ENCODE data around the gene DMTF1. TPM values are rescaled to one million over a fixed set of nuclear protein-coding genes. Genes with fewer than 3 reads are reported as not detected.

DMTF1 gene
- total RNA-seq, 2 experiments from 2014 or later: 111 to 197 TPM

GRCh38 chr7:87226495-87226894, 74.2 kb downstream of the DMTF1 start:
- no peaks in the 10 kb centered on the region for H3K79me2 ChIP-seq (ENCODE audit: insufficient read depth, low read depth, low read length)
- no peaks in the 10 kb centered on the region for H3K9me3 ChIP-seq (ENCODE audit: low read length)
- peak overlapping the region; percentile 54; the same call in 1 of the 2 replicates for H2AFZ ChIP-seq (ENCODE audit: low read length)
- no TSS peak for BruUV-seq (replicated peaks)
- no peaks in the 10 kb centered on the region for H3K36me3 ChIP-seq (ENCODE audit: insufficient read depth, low read length)
- H3K27ac ChIP-seq (ENCODE audit: low read depth, low read length, poor library complexity, severe bottlenecking): no peak overlapping the region
- peak; percentile 33 for DNase-seq (ENCODE audit: low spot score)
- H3K9me2 ChIP-seq (ENCODE audit: insufficient read depth, low read length): no peaks in the 10 kb centered on the region
- H3K4me2 ChIP-seq (ENCODE audit: low read length): 0 out of 2 replicates have a peak overlapping the region, but pooled peaks have one; percentile 7
- ChIA-PET POLR2A (interaction anchor here (0.6 to 1.2 kb wide), 3 partner anchors 9 to 449 kb away, joined by 3 to 4 read pairs (median 3); no protein-coding TSS in a partner anchor), CTCF (ENCODE audit: unreplicated experiment) (no interaction called here)
- intact Hi-C loops (cut with micrococcal nuclease; ENCODE audit: unreplicated experiment): no loop called here
- TF ChIP-seq EZH2phosphoT487 (IDR thresholded peaks at IDR 0.05; ENCODE audit: borderline replicate concordance, low read depth, low read length) (no peak), CTCF (conservative IDR thresholded peaks at IDR 0.05; ENCODE audit: low read length) (no peak)
- H3K4me3 ChIP-seq (ENCODE audit: low read depth, low read length, poor library complexity, severe bottlenecking): no peak overlapping the region
- peaks cover 13% of the 10 kb centered on the region for H3K4me1 ChIP-seq (ENCODE audit: insufficient read depth, low read length, poor library complexity, severe bottlenecking)
- no peaks in the 10 kb centered on the region for H4K20me1 ChIP-seq (ENCODE audit: insufficient read depth, low read length)

- CTCF ChIA-PET (ENCODE audit: unreplicated experiment): interaction anchor here (0.7 to 1.2 kb wide), 2 partner anchors 12 to 193 kb away, joined by 4 read pairs; no protein-coding TSS in a partner anchor
- H3K4me2 ChIP-seq (ENCODE audit: low read length): no peak overlapping the region
- H3K4me3 ChIP-seq (ENCODE audit: low read depth, low read length, poor library complexity, severe bottlenecking): no peak overlapping the region
- intact Hi-C loops (cut with micrococcal nuclease; ENCODE audit: unreplicated experiment): no loop called here
- no peaks in the 10 kb centered on the region for H3K36me3 ChIP-seq (ENCODE audit: insufficient read depth, low read length)
- no peak overlapping the region for H2AFZ ChIP-seq (ENCODE audit: low read length)
- H4K20me1 ChIP-seq (ENCODE audit: insufficient read depth, low read length): no peaks in the 10 kb centered on the region
- H3K9me2 ChIP-seq (ENCODE audit: insufficient read depth, low read length): no peaks in the 10 kb centered on the region
- no peak for TF ChIP-seq CTCF (conservative IDR thresholded peaks at IDR 0.05; ENCODE audit: low read length)
- no peak for TF ChIP-seq EZH2phosphoT487 (IDR thresholded peaks at IDR 0.05; ENCODE audit: borderline replicate concordance, low read depth, low read length)
- no peak overlapping the region for H3K27ac ChIP-seq (ENCODE audit: low read depth, low read length, poor library complexity, severe bottlenecking)
- no peak for DNase-seq (ENCODE audit: low spot score)
- BruUV-seq (replicated peaks): no TSS peak
- H3K4me1 ChIP-seq (ENCODE audit: insufficient read depth, low read length, poor library complexity, severe bottlenecking): peaks cover 10% of the 10 kb centered on the region
- H3K9me3 ChIP-seq (ENCODE audit: low read length): no peaks in the 10 kb centered on the region
- POLR2A ChIA-PET: interaction anchor here (0.9 kb wide), 1 partner anchor 11 kb away, joined by 5 read pairs; no protein-coding TSS in a partner anchor
- no peaks in the 10 kb centered on the region for H3K79me2 ChIP-seq (ENCODE audit: insufficient read depth, low read depth, low read length)
Measured at GRCh38 chr7:87231258-87231657, 79.0 kb downstream of the DMTF1 start.

- Histone ChIP-seq H2AFZ (ENCODE audit: low read length) (no peak overlapping the region), H3K27ac (ENCODE audit: low read depth, low read length, poor library complexity, severe bottlenecking) (no peak overlapping the region), H3K4me1 (ENCODE audit: insufficient read depth, low read length, poor library complexity, severe bottlenecking) (peaks cover 10% of the 10 kb centered on the region), H3K4me3 (ENCODE audit: low read depth, low read length, poor library complexity, severe bottlenecking) (no peak overlapping the region), H3K36me3 (ENCODE audit: insufficient read depth, low read length) (no peaks in the 10 kb centered on the region), H3K79me2 (ENCODE audit: insufficient read depth, low read depth, low read length) (no peaks in the 10 kb centered on the region), H4K20me1 (ENCODE audit: insufficient read depth, low read length) (no peaks in the 10 kb centered on the region), H3K9me2 (ENCODE audit: insufficient read depth, low read length) (no peaks in the 10 kb centered on the region), H3K9me3 (ENCODE audit: low read length) (no peaks in the 10 kb centered on the region), H3K4me2 (ENCODE audit: low read length) (no peak overlapping the region)
- BruUV-seq (replicated peaks): no TSS peak
- intact Hi-C loops (cut with micrococcal nuclease; ENCODE audit: unreplicated experiment): no loop called here
- no peak for DNase-seq (ENCODE audit: low spot score)
- TF ChIP-seq CTCF (conservative IDR thresholded peaks at IDR 0.05; ENCODE audit: low read length) (no peak), EZH2phosphoT487 (IDR thresholded peaks at IDR 0.05; ENCODE audit: borderline replicate concordance, low read depth, low read length) (no peak)
- CTCF ChIA-PET (ENCODE audit: unreplicated experiment): no interaction called here
- POLR2A ChIA-PET: interaction anchor here (1.0 kb wide), 1 partner anchor 9 kb away, joined by 3 read pairs; no protein-coding TSS in a partner anchor
Measured at GRCh38 chr7:87231711-87232110, 79.5 kb downstream of the DMTF1 start.
